Ishikawa (cell line): ENCODE results near the gene WWTR1.

Source experiments
- CEBPB ChIP-seq: IDR thresholded peaks from 2 replicates; pipeline ENCODE4 v1.6.1; 2012
- EP300 ChIP-seq: IDR thresholded peaks from 2 replicates; pipeline ENCODE4 v1.6.1; 2012; ENCODE audit warnings: borderline replicate concordance
- RAD21 ChIP-seq: IDR thresholded peaks from 2 replicates; pipeline ENCODE4 v1.6.1; 2012; ENCODE audit warnings: low read depth
- TCF12 ChIP-seq: IDR thresholded peaks from 2 replicates; pipeline ENCODE4 v1.6.1; 2012; ENCODE audit warnings: low read depth
- TF ChIP-seq, protein P1 (sequence below): IDR thresholded peaks from 2 replicates; pipeline ENCODE4 v1.6.1; 2012

DNA sequence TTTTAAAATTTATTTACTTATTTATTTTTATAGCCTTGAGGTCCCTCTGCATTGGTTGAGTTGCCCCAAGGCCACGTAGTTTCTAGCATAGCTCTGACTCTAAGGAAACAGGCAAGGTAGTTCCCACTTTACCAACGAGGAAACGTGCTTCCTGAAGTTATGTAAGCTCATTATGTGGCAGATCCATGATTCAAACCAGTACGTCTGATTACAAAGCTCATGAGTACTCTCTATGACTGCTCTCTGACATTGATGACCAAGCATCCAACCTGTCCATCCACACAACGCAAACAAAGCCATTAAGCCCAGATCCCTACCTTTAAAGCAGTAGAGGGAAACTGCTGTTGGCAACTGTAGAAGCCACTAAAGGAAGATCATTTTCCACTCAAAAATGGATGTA lies 25.6 kb downstream of the WWTR1 start:
- TF ChIP-seq RAD21 (no peak), TCF12 (no peak), CEBPB (no peak), EP300 (no peak)
- TF ChIP-seq, protein P1, sequence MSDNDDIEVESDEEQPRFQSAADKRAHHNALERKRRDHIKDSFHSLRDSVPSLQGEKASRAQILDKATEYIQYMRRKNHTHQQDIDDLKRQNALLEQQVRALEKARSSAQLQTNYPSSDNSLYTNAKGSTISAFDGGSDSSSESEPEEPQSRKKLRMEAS = no peak
